K562 (cell line): ENCODE measurements around the gene CCNC. TPM values are rescaled to one million over a fixed set of nuclear protein-coding genes. Genes with fewer than 3 reads are reported as not detected.

ENCODE experiments used
- ATAC-seq: fragments of 200-7000 bp; cut with Tn5 transposase; 3 replicates; pipeline ENCODE4 v1.9.1; 2020; ENCODE audit warnings: moderate library complexity
- BruUV-seq: library from RNA; stranded (reverse); fragments of 400-500 nt; replicated peaks from 2 replicates; lab custom pipeline; 2021; lab: Mats Ljungman, UMichigan
- CTCF ChIA-PET: fragments of 300-600 bp; formaldehyde crosslinking; extraction: SDS; loops from one replicate; lab custom pipeline; 2021; ENCODE audit warnings: low intra/inter-chr PET ratio; lab: Yijun Ruan, JAX
- POLR2A ChIA-PET: fragments of 300-600, 350-650 bp; sonication (Branson Sonifier 250); formaldehyde crosslinking; extraction: SDS; loops from one replicate; lab custom pipeline; 2021; ENCODE audit warnings: antibody characterized with exemption, inconsistent platforms; lab: Yijun Ruan, JAX
- DNase-seq, 4 experiments: peaks; one replicate each; pipeline versions ENCODE4 v3.0.0 to v3.0.0-alpha.2; 2011 to 2018; ENCODE audit warnings: low spot score in 3 of 4, mixed read lengths in 3 of 4; ENCODE audit errors: extremely low read depth in 1 of 4
- FAIRE-seq: peaks from 2 replicates; lab custom pipeline; 2011; peaks lifted over from hg19 to GRCh38; lab: Jason Lieb, UNC
- H2AFZ ChIP-seq: 2 replicates; pipeline ENCODE4 v1.6.0; 2011; ENCODE audit warnings: low read depth, low read length, control low read depth, inconsistent platforms
- H3K27ac ChIP-seq: fragments of 200-600 bp; 3 replicates; pipeline ENCODE4 v1.8.0; 2011; ENCODE audit warnings: low read depth, mild to moderate bottlenecking, control low read depth, inconsistent platforms, low read length, moderate library complexity, mixed read lengths; ENCODE audit errors: extremely low read depth
- H3K27me3 ChIP-seq, 2 experiments: fragments of 300-600 bp in 1 of 2; 2 replicates in 1 of 2; 3 replicates in 1 of 2; pipeline versions ENCODE4 v1.6.0 to v1.8.0; 2011; ENCODE audit warnings: inconsistent platforms in 2 of 2, low read length in 2 of 2, mild to moderate bottlenecking in 1 of 2, mixed read lengths in 1 of 2, moderate library complexity in 1 of 2; ENCODE audit not compliant: control insufficient read depth in 2 of 2, insufficient read depth in 2 of 2
- H3K36me3 ChIP-seq: fragments of 300-600 bp; 3 replicates; pipeline ENCODE4 v1.8.0; 2011; ENCODE audit warnings: mild to moderate bottlenecking, low read length, inconsistent platforms; ENCODE audit not compliant: control insufficient read depth, insufficient read depth
- H3K4me1 ChIP-seq, 2 experiments: fragments of 200-600 bp in 1 of 2; replicated peaks in 1 of 2; 2 replicates in 1 of 2; 3 replicates in 1 of 2; pipeline versions ENCODE4 v1.5.1 to v1.8.0; 2011; ENCODE audit warnings: inconsistent platforms in 2 of 2, low read length in 2 of 2, mild to moderate bottlenecking in 1 of 2, mixed read lengths in 1 of 2, moderate library complexity in 1 of 2; ENCODE audit not compliant: control insufficient read depth in 2 of 2, insufficient read depth in 2 of 2
- H3K4me2 ChIP-seq: 2 replicates; pipeline ENCODE4 v1.6.1; 2011; ENCODE audit warnings: low read length, control low read depth, inconsistent platforms, mixed read lengths; ENCODE audit not compliant: insufficient read depth
- H3K4me3 ChIP-seq: fragments of 200-600 bp; sonication (generic), shearing (Covaris generic); 2 replicates; pipeline ENCODE4 v1.5.1; 2016; ENCODE audit warnings: control low read depth, inconsistent platforms
- H3K79me2 ChIP-seq: fragments of 200-600 bp; 3 replicates; pipeline ENCODE4 v1.8.0; 2011; ENCODE audit warnings: low read length, inconsistent platforms; ENCODE audit not compliant: control insufficient read depth, insufficient read depth
- H3K9ac ChIP-seq, 2 experiments: 2 replicates each; pipeline versions ENCODE4 v1.6.0 to v1.6.1; 2011; ENCODE audit warnings: low read depth in 2 of 2, low read length in 2 of 2, control low read depth in 1 of 2, inconsistent platforms in 1 of 2, mild to moderate bottlenecking in 1 of 2, mixed read lengths in 1 of 2; ENCODE audit not compliant: insufficient read depth in 1 of 2
- H3K9me1 ChIP-seq: one replicate; pipeline ENCODE4 v1.6.0; 2011; ENCODE audit warnings: inconsistent platforms, mild to moderate bottlenecking, low read length, moderate library complexity; ENCODE audit not compliant: control insufficient read depth, insufficient read depth
- H3K9me3 ChIP-seq: replicated peaks from 2 replicates; pipeline ENCODE4 v1.5.1; 2011; ENCODE audit warnings: low read depth, low read length, inconsistent platforms; ENCODE audit not compliant: control insufficient read depth, insufficient read depth
- H4K20me1 ChIP-seq: replicated peaks from 2 replicates; pipeline ENCODE4 v1.6.1; 2011; ENCODE audit warnings: low read length, inconsistent platforms, mixed read lengths; ENCODE audit not compliant: control insufficient read depth, insufficient read depth
- ARID1B ChIP-seq: fragments of 450-650 bp; IDR thresholded peaks from 2 replicates; pipeline ENCODE4 v1.6.1; 2016; ENCODE audit warnings: antibody characterized with exemption, mild to moderate bottlenecking, inconsistent platforms
- ARNT ChIP-seq, 2 experiments: fragments of 450-650 bp; IDR thresholded peaks; 2 replicates each; pipeline ENCODE4 v1.6.1; 2016; ENCODE audit warnings: mild to moderate bottlenecking in 1 of 2
- BRCA1 ChIP-seq, 2 experiments: fragments of 450-650 bp in 1 of 2; sonication (generic) in 1 of 2; formaldehyde crosslinking in 1 of 2; IDR thresholded peaks; 2 replicates each; pipeline versions ENCODE4 v1.5.0 to v1.6.1; 2017 to 2020; ENCODE audit warnings: mild to moderate bottlenecking in 1 of 2, missing genetic modification reagents in 1 of 2
- E2F6 ChIP-seq, 2 experiments: IDR thresholded peaks; 2 replicates each; pipeline ENCODE4 v1.6.1; 2011; ENCODE audit warnings: borderline replicate concordance in 1 of 2, control low read depth in 1 of 2, low read depth in 1 of 2, low read length in 1 of 2, mild to moderate bottlenecking in 1 of 2, mixed read lengths in 1 of 2, moderate library complexity in 1 of 2; ENCODE audit not compliant: insufficient read depth in 1 of 2, insufficient read length in 1 of 2, poor library complexity in 1 of 2, severe bottlenecking in 1 of 2; ENCODE audit errors: extremely low read depth in 1 of 2
- FOXK1 ChIP-seq: sonication (generic); formaldehyde crosslinking; IDR thresholded peaks from 2 replicates; pipeline ENCODE4 v1.8.0; 2022; ENCODE audit warnings: missing genetic modification reagents, mild to moderate bottlenecking, borderline replicate concordance
- KLF16 ChIP-seq: IDR thresholded peaks from 2 replicates; pipeline ENCODE4 v1.6.1; 2016; ENCODE audit warnings: antibody characterized with exemption
- MCM5 ChIP-seq: fragments of 450-650 bp; IDR thresholded peaks from 2 replicates; pipeline ENCODE4 v1.6.1; 2016; ENCODE audit warnings: low read depth
- PRMT5 ChIP-seq: sonication (generic); formaldehyde crosslinking; IDR thresholded peaks from 2 replicates; pipeline ENCODE4 v1.5.0; 2020; ENCODE audit warnings: missing genetic modification reagents
- ZNF175 ChIP-seq: fragments of 200-800 bp; sonication (Bioruptor generic); IDR thresholded peaks from 2 replicates; pipeline ENCODE4 v1.6.1; 2016; ENCODE audit warnings: low read depth, mild to moderate bottlenecking, missing genetic modification characterization, missing compliant biosample characterization
- ZNF274 ChIP-seq: IDR thresholded peaks from 2 replicates; pipeline ENCODE4 v1.6.1; 2011; ENCODE audit warnings: low read depth, mild to moderate bottlenecking, low read length, moderate library complexity, borderline replicate concordance
- ZNF316 ChIP-seq: fragments of 450-650 bp; IDR thresholded peaks from 2 replicates; pipeline ENCODE4 v1.6.1; 2016
- WGBS: fragments of 100-300 bp; shearing (Covaris generic); methylation state at CpG from one replicate; pipeline ENCODE4 v1.1.6; 2016; ENCODE audit warnings: low coverage, mixed read lengths; ENCODE audit not compliant: insufficient coverage; ENCODE audit errors: missing lambda C conversion rate; 5-methylcytosine and 5-hydroxymethylcytosine counted together
- in situ Hi-C: fragments of 300-500 bp; cut with MboI; formaldehyde crosslinking; loops from 4 replicates; pipeline ENCODE4 v1.15.0; 2018; ENCODE audit warnings: inconsistent platforms, mixed read lengths
- intact Hi-C: fragments of 100-400 bp; cut with micrococcal nuclease; formaldehyde crosslinking; loops from 2 replicates; pipeline ENCODE4 v1.14.2; 2022
- polyA plus RNA-seq, 8 experiments: library from polyadenylated mRNA; depleted of rRNA in 4 of 8; stranded (reverse) in 5 of 8; unstranded in 3 of 8; fragments of >200 nt; fragmentation: Nextera tagmentation in 2 of 8; fragmentation: Illumina TruSeq in 1 of 8; extraction: Ambion mirVana in 2 of 8; extraction: Trizol in 1 of 8; gene quantifications; 2 replicates each; pipeline versions ENCODE4 v1.2.1 to v1.2.3, GENCODE V29; 2011 to 2014; ENCODE audit warnings: inconsistent platforms in 1 of 8, missing spikeins in 1 of 8
- total RNA-seq, 7 experiments: library from RNA; depleted of rRNA in 6 of 7; stranded (reverse); fragments of >200 nt in 6 of 7; fragmentation: Illumina TruSeq in 2 of 7; extraction: Trizol in 2 of 7; gene quantifications; 2 replicates each; pipeline versions ENCODE4 v1.2.1 to v1.2.3, GENCODE V29; 2011 to 2021; ENCODE audit warnings: low replicate concordance in 1 of 7
- TF ChIP-seq, protein P1 (sequence below), 2 experiments: IDR thresholded peaks in 1 of 2; conservative IDR thresholded peaks in 1 of 2; 2 replicates each; pipeline ENCODE4 v1.6.1; 2016; ENCODE audit warnings: low read depth in 2 of 2, mild to moderate bottlenecking in 1 of 2, missing compliant biosample characterization in 1 of 2, missing genetic modification characterization in 1 of 2, moderate library complexity in 1 of 2
- TF ChIP-seq, protein P2 (sequence below): fragments of 250-450 bp; sonication (Bioruptor Pico); IDR thresholded peaks from 2 replicates; pipeline ENCODE4 v1.5.0; 2021; ENCODE audit warnings: mild to moderate bottlenecking, borderline replicate concordance
- TF ChIP-seq, protein P3 (sequence below): sonication (generic); formaldehyde crosslinking; IDR thresholded peaks from 2 replicates; pipeline ENCODE4 v1.8.1; 2023; ENCODE audit warnings: mild to moderate bottlenecking, missing genetic modification reagents, moderate library complexity

CCNC gene
- total and polyA plus RNA-seq, 9 of the 15 experiments (the other 6 are each of a cell fraction or from before 2014, with no cell fraction given) = 68.7 to 177 (median 99.6) TPM

DNA sequence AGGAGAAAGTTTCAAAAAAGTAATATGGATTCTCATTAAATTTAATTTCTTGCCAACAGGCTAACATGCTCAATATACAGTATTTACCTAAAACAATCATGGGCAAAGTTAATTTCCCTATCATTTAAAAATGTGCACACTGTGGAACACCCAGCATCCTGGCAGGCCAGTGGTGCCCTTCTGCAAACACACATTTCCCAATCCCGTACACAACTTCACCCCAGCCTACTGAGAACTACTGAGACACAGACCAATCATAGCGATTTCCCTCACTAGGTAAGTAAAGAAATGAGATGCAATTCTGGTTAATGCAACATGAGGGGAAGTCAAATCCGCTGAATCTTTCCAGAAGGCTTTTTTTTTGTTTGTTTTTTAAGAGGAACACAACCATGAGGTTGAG is 60.8 kb downstream of the CCNC start:
- no peak for FAIRE-seq
- CTCF ChIA-PET = no interaction called here
- TF ChIP-seq ARNT (IDR thresholded peaks at IDR 0.05) (no peak), MCM5 (no peak), KLF16 (no peak), E2F6 (IDR thresholded peaks at IDR 0.05; ENCODE audit: borderline replicate concordance in 1 of 2, extremely low read depth in 1 of 2, insufficient read depth in 1 of 2, insufficient read length in 1 of 2, low read depth in 1 of 2, low read length in 1 of 2, poor library complexity in 1 of 2, severe bottlenecking in 1 of 2) (no peak), ARID1B (no peak), ZNF274 (no peak), BRCA1 (IDR thresholded peaks at IDR 0.05) (no peak), BRCA1 (CRISPR knock-in tag; IDR thresholded peaks at IDR 0.05) (no peak), ZNF175 (CRISPR knock-in tag) (no peak), FOXK1 (CRISPR knock-in tag) (no peak), PRMT5 (CRISPR knock-in tag) (no peak), ZNF316 (no peak)
- TF ChIP-seq, protein P1, sequence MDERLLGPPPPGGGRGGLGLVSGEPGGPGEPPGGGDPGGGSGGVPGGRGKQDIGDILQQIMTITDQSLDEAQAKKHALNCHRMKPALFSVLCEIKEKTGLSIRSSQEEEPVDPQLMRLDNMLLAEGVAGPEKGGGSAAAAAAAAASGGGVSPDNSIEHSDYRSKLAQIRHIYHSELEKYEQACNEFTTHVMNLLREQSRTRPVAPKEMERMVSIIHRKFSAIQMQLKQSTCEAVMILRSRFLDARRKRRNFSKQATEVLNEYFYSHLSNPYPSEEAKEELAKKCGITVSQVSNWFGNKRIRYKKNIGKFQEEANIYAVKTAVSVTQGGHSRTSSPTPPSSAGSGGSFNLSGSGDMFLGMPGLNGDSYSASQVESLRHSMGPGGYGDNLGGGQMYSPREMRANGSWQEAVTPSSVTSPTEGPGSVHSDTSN (CRISPR knock-in tag; IDR thresholded peaks at IDR 0.05; ENCODE audit: low read depth) = no peak
- TF ChIP-seq, protein P1 (tag; conservative IDR thresholded peaks at IDR 0.05; ENCODE audit: low read depth) = no peak
- TF ChIP-seq, protein P2, sequence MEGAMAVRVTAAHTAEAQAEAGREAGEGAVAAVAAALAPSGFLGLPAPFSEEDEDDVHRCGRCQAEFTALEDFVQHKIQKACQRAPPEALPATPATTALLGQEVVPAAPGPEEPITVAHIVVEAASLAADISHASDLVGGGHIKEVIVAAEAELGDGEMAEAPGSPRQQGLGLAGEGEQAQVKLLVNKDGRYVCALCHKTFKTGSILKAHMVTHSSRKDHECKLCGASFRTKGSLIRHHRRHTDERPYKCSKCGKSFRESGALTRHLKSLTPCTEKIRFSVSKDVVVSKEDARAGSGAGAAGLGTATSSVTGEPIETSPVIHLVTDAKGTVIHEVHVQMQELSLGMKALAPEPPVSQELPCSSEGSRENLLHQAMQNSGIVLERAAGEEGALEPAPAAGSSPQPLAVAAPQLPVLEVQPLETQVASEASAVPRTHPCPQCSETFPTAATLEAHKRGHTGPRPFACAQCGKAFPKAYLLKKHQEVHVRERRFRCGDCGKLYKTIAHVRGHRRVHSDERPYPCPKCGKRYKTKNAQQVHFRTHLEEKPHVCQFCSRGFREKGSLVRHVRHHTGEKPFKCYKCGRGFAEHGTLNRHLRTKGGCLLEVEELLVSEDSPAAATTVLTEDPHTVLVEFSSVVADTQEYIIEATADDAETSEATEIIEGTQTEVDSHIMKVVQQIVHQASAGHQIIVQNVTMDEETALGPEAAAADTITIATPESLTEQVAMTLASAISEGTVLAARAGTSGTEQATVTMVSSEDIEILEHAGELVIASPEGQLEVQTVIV (CRISPR knock-in tag) = no peak
- TF ChIP-seq, protein P3, sequence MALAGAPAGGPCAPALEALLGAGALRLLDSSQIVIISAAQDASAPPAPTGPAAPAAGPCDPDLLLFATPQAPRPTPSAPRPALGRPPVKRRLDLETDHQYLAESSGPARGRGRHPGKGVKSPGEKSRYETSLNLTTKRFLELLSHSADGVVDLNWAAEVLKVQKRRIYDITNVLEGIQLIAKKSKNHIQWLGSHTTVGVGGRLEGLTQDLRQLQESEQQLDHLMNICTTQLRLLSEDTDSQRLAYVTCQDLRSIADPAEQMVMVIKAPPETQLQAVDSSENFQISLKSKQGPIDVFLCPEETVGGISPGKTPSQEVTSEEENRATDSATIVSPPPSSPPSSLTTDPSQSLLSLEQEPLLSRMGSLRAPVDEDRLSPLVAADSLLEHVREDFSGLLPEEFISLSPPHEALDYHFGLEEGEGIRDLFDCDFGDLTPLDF (CRISPR knock-in tag) = no peak

More for the DNA sequence above, 60.8 kb downstream of the CCNC start:
- H3K4me2 ChIP-seq = no peak overlapping the region
- no peak overlapping the region for H3K9ac ChIP-seq
- no TSS peak for BruUV-seq
- DNase-seq (no peak), ATAC-seq (no peak)
- in situ Hi-C loops = no loop called here
- intact Hi-C loops = no loop called here
- no peak overlapping the region for H3K4me3 ChIP-seq
- H3K27me3 ChIP-seq = no peaks in the 10 kb centered on the region
- no peak overlapping the region for H3K27ac ChIP-seq
- H3K9me1 ChIP-seq = no peaks in the 10 kb centered on the region
- H3K4me1 ChIP-seq = peaks cover 0 to 4% of the 10 kb centered on the region in 2 experiments; a peak in 2 of 5 replicates
- 93% methylated on average over 3 of the region's 3 CpGs for WGBS
- peaks cover 28% of the 10 kb centered on the region for H3K79me2 ChIP-seq
- H3K36me3 ChIP-seq = peaks cover 75% of the 10 kb centered on the region
- no peaks in the 10 kb centered on the region for H4K20me1 ChIP-seq
- POLR2A ChIA-PET = no interaction called here
- H2AFZ ChIP-seq = no peak overlapping the region
- no peaks in the 10 kb centered on the region for H3K9me3 ChIP-seq
